GM12874 (cell line): ENCODE data around the gene DRD3.

Experiments used
- CTCF ChIP-seq: IDR thresholded peaks from 2 replicates; pipeline ENCODE4 v1.5.1; 2011; ENCODE audit warnings: low read depth, mild to moderate bottlenecking, control low read depth, low read length, moderate library complexity; ENCODE audit not compliant: insufficient read depth

DRD3 gene

DNA sequence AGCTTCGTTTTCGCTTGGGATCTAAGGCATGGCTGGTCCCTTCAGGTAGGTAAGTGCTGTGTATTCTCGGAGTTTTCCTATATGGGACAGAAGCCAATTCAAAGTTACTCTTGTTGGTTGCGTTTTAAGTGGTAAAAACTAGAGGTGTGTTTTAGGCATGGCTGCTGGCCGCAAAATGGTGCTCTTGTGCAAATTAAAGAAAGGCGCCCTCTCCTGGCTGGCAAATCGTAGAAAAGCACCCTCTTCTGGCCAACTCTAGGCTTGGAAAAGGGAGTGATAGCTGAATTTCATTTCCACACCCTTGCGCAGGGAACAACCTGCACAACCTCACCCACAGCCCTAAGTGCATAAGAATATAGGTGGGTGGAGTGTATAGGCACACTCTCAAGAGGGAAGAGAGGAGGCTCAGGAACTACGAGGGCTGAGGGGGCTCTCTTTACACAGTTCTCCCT lies 23.5 kb downstream of the DRD3 start:
- peak; percentile 59 for TF ChIP-seq CTCF

DNA sequence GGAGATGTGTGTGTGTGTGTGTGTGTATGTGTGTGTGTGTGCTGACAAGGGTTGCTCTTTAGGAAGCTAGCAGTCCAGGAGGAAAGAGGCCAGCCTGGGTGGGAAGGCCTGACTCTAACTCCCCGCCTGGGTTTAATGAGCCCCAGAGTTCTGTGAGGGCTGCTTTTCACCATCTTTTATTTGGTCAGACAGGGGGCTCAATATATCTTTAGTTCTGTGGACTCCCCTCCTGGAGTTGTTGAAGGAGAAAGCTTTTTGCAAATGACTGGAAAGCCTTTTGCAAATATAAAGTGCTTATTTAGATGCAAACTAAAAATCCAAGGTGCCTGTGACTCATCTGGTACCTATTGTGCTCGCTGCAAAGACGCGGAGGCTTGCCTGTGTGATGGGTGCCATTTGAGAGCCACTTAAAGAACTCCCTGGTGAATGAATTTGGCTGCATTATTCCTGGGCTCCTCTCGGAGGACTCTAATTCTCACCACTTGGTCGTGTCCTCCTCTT lies 24.5 kb downstream of the DRD3 start:
- no peak for TF ChIP-seq CTCF

GRCh38 chr3:114152519-114153151 lies 26.2 kb downstream of the DRD3 start:
- TF ChIP-seq CTCF, result peak; percentile 82

DNA sequence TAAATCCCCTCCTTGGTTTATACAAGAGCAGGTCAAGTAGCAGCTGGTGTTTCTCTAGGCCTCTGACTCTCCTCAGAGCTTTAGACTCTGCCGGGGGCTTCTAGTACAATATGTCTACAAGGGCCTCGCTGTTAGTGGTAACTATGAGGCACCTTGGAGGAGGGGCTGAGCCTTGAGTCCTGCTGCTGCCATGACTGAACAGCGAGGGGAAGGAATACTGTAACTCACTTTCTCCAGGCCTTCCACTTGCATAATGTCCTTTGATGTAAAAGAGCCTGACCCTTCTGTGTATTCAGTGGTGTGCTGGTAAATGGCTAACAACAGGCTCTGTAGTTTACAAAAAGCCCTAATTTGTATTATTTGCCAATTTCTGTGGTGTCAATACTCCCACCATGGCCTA lies 27.8 kb downstream of the DRD3 start:
- no peak for TF ChIP-seq CTCF

DNA sequence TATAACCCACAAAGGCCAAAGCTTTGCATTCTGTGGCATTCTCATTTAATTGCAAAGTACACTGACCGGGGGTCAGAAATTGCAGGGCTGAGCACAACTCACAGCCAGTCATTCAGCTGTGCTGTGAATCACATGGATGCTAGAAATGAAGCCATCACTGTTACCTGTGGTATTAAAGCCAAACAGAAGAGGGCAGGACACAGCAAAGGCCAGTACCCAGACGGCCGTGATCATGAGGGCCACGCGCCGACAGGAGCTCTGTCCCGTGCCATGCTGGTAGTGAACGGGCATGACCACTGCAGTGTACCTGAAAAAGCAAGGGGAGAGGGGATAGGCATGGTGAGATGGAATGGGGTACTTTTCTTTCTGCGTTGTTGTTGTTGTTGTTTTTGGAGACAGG lies 31.6 kb downstream of the DRD3 start:
- TF ChIP-seq CTCF, result no peak

DNA sequence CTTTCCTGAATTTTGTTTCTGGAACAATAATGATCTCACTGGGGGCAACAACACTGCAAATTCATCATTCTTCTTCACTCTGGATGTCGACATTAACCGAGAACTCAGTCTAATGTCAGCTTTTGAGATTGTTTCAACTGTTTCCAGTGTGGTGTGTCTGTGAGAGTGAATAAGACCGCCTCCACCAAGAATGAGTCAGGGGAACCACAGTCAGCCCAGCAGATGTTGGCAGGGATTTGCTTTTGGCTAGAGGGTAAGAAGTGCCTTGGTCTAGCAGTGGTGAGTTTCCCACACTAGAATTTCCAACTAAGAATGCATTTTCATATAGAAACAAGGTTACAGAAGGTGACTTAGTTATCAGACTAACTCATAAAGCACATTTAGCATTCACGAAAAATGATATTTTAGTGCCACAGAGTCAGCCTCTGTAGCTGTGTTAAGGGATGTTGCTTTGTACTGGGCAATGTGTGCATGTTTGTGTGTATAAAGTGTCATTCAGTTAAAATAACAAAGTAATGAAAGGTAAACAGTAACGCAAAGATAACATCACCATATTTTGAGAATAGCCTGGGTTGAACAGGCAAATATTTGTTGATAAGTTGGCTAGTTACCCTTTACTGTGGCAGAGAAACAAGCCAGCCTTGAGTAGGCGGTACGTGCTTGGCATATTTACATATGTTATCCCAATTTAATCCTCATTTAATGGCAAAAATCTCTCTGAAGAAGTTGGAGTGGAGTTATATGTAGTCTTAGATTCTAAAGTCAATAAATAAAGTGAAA lies 33.8 kb downstream of the DRD3 start:
- TF ChIP-seq CTCF, result no peak

- no peak for TF ChIP-seq CTCF
Measured at GRCh38 chr3:114143817-114144216, 35.0 kb downstream of the DRD3 start.
